Measurements from ENCODE around the gene KRI1. TPM values are rescaled to one million over a fixed set of nuclear protein-coding genes. Genes with fewer than 3 reads are reported as not detected.
A peak's percentile ranks its signal among the peaks of the same experiment; 100 is the strongest.

Gene KRI1
- total and polyA plus RNA-seq, 2 donors (not counting 3 experiments of a cell fraction or from before 2014, with no cell fraction given) = 6.7 to 25.7 TPM

DNA sequence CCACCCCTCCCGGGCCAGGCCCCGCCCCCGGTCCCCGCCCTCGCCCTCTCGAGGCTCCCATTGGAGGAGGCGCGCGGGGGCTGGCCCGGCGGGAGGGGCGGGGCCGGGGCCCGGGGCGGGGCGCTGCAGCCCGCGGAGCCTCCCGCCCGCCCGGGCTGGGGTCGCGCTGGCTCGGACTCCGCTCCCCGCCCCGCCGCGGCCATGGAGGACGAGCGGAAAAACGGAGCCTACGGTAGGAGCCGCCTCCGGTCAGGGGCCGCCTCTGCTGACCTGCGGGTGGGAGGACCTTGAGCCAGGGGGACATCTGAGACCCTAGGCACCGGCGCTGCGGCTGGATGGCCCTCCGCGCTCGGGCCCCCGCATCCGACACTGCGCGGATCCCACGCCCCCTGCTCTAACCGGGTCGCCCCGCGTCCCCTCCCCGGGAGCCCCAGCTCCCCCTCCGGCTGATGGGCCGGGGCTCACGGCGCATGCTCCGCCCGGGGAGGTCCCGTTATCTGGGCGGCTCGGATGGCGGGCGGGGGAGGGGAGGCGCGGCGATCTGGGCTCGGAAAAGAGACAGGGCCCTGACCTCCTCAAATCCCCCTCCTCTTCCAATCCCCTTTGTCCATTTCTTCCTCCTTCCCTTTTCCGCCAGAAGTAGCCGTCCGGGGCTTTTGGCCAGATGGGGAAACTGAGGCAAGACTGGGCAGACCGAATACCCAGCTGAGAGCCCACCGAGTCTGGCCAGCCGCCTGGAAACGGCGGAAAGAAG is 36.7 kb upstream of the KRI1 start:
- intact Hi-C loops (cut with micrococcal nuclease) = loop anchor here (2.0 kb wide), 1 partner anchor 22 kb away; the partner anchor contains the start of gene SLC44A2
- ChIA-PET CTCF (interaction anchor here (0.8 to 4.3 kb wide), 11 partner anchors 11 to 93 kb away, joined by 3 to 33 read pairs (median 3); no protein-coding TSS in a partner anchor), POLR2A (interaction anchor here (0.5 kb wide), 1 partner anchor 26 kb away, joined by 3 read pairs; no protein-coding TSS in a partner anchor)
- Histone ChIP-seq H3K36me3 (ENCODE audit: control insufficient read depth in 2 of 2, extremely low read depth in 1 of 2, insufficient read depth in 2 of 2, low read length in 2 of 2) (no peaks in the 10 kb centered on the region), H3K4me2 (ENCODE audit: insufficient read depth, low read length) (peak overlapping the region; percentile 72), H3K79me2 (ENCODE audit: control insufficient read depth, insufficient read depth, low read length) (peaks cover 17% of the 10 kb centered on the region), H3K9ac (replicated peaks; ENCODE audit: extremely low read depth, insufficient read depth, low read length) (peak overlapping the region; percentile 86), H3K4me3 (replicated peaks in 1 of 3; ENCODE audit: insufficient read depth in 1 of 3, low read depth in 1 of 3, low read length in 3 of 3) (peak overlapping the region; percentile 87 to 93 (median 91)), H3K9me3 (replicated peaks; ENCODE audit: control insufficient read depth, insufficient read depth, low read length) (no peaks in the 10 kb centered on the region), H3K4me1 (ENCODE audit: control insufficient read depth, extremely low read depth, insufficient read depth, low read length) (peaks cover 25% of the 10 kb centered on the region), H4K20me1 (replicated peaks; ENCODE audit: control insufficient read depth, extremely low read depth, insufficient read depth, low read length) (no peaks in the 10 kb centered on the region), H3K9me1 (replicated peaks; ENCODE audit: control insufficient read depth, extremely low read depth, insufficient read depth, low read length) (no peaks in the 10 kb centered on the region), H3K27ac (ENCODE audit: insufficient read depth, low read depth, low read length) (peak overlapping the region; percentile 74), H3K27me3 (ENCODE audit: control insufficient read depth in 2 of 2, insufficient read depth in 2 of 2, low read length in 2 of 2) (no peaks in the 10 kb centered on the region), H2AFZ (ENCODE audit: low read depth, low read length) (peak overlapping the region; percentile 69)
- no TSS peak for BruUV-seq (replicated peaks)
- no peak for FAIRE-seq
- no peak for TF ChIP-seq POLR2A (IDR thresholded peaks at IDR 0.05; ENCODE audit: low read depth, low read length)
- peak; percentile 30 for TF ChIP-seq POLR2AphosphoS5 (IDR thresholded peaks at IDR 0.05; ENCODE audit: insufficient read depth, low read depth, low read length)
- no peak for TF ChIP-seq EZH2 (IDR thresholded peaks at IDR 0.05; ENCODE audit: borderline replicate concordance, low read depth, low read length, severe bottlenecking)
- no peak for TF ChIP-seq FOS (IDR thresholded peaks at IDR 0.05; ENCODE audit: borderline replicate concordance, insufficient read depth, low read length)
- no peak for TF ChIP-seq GATA2 (IDR thresholded peaks at IDR 0.05; ENCODE audit: insufficient read depth, insufficient read length, low read depth, low read length)
- DNase-seq (ENCODE audit: low read depth, low spot score) = peak; percentile 83
- dilution Hi-C loops (cut with MboI; ENCODE audit: extremely low pct_ligation_motif_present, low sequenced_read_pairs) = no loop called here

DNA sequence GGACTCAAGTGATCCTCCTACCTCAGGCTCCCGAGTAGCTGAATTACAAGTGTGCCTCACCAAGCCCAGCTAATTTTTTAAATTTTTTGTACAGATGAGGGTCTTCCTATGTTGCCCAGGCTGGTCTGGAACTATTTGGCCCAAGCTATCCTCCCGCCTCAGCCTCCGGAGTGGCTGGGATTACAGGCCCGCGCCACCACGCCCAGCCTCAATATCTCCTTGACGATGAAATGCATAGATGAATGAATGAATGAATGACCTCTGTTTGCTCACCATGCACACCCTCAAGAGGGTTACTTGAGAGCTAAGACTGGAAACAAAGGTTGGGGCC is 36.2 kb upstream of the KRI1 start:
- Histone ChIP-seq H3K4me3 (replicated peaks in 1 of 3; ENCODE audit: insufficient read depth in 1 of 3, low read depth in 1 of 3, low read length in 3 of 3) (no peak overlapping the region), H3K79me2 (ENCODE audit: control insufficient read depth, insufficient read depth, low read length) (peaks cover 17% of the 10 kb centered on the region), H2AFZ (ENCODE audit: low read depth, low read length) (peak overlapping the region; percentile 51), H3K27me3 (ENCODE audit: control insufficient read depth in 2 of 2, insufficient read depth in 2 of 2, low read length in 2 of 2) (no peaks in the 10 kb centered on the region), H3K27ac (ENCODE audit: insufficient read depth, low read depth, low read length) (no peak overlapping the region), H3K4me2 (ENCODE audit: insufficient read depth, low read length) (no peak overlapping the region), H3K9ac (replicated peaks; ENCODE audit: extremely low read depth, insufficient read depth, low read length) (no peak overlapping the region), H3K9me1 (replicated peaks; ENCODE audit: control insufficient read depth, extremely low read depth, insufficient read depth, low read length) (no peaks in the 10 kb centered on the region), H4K20me1 (replicated peaks; ENCODE audit: control insufficient read depth, extremely low read depth, insufficient read depth, low read length) (no peaks in the 10 kb centered on the region), H3K4me1 (ENCODE audit: control insufficient read depth, extremely low read depth, insufficient read depth, low read length) (peaks cover 26% of the 10 kb centered on the region), H3K9me3 (replicated peaks; ENCODE audit: control insufficient read depth, insufficient read depth, low read length) (no peaks in the 10 kb centered on the region), H3K36me3 (ENCODE audit: control insufficient read depth in 2 of 2, extremely low read depth in 1 of 2, insufficient read depth in 2 of 2, low read length in 2 of 2) (no peaks in the 10 kb centered on the region)
- intact Hi-C loops (cut with micrococcal nuclease) (loop anchor here (2.0 kb wide), 1 partner anchor 23 kb away; the partner anchor contains the start of gene SLC44A2), dilution Hi-C loops (cut with MboI; ENCODE audit: extremely low pct_ligation_motif_present, low sequenced_read_pairs) (no loop called here)
- POLR2A ChIA-PET = interaction anchor here (0.5 to 0.8 kb wide), 2 partner anchors 25 to 27 kb away, joined by 3 read pairs; no protein-coding TSS in a partner anchor
- CTCF ChIA-PET = interaction anchor here (0.8 to 4.3 kb wide), 9 partner anchors 10 to 94 kb away, joined by 3 to 33 read pairs (median 3); no protein-coding TSS in a partner anchor
- FAIRE-seq (peak; percentile 44), DNase-seq (ENCODE audit: low read depth, low spot score) (no peak)
- no TSS peak for BruUV-seq (replicated peaks)
- TF ChIP-seq MYC (IDR thresholded peaks at IDR 0.05; ENCODE audit: low read depth, low read length) (no peak), FOS (IDR thresholded peaks at IDR 0.05; ENCODE audit: borderline replicate concordance, insufficient read depth, low read length) (no peak), POLR2A (IDR thresholded peaks at IDR 0.05; ENCODE audit: low read depth, low read length) (no peak), JUN (IDR thresholded peaks at IDR 0.05; ENCODE audit: borderline replicate concordance, insufficient read depth, insufficient read length, low read depth) (no peak), POLR2AphosphoS5 (IDR thresholded peaks at IDR 0.05; ENCODE audit: insufficient read depth, low read depth, low read length) (no peak), GATA2 (IDR thresholded peaks at IDR 0.05; ENCODE audit: insufficient read depth, insufficient read length, low read depth, low read length) (no peak), EZH2 (IDR thresholded peaks at IDR 0.05; ENCODE audit: borderline replicate concordance, low read depth, low read length, severe bottlenecking) (no peak)
- TF ChIP-seq, protein P1, sequence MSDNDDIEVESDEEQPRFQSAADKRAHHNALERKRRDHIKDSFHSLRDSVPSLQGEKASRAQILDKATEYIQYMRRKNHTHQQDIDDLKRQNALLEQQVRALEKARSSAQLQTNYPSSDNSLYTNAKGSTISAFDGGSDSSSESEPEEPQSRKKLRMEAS (IDR thresholded peaks at IDR 0.05; ENCODE audit: insufficient read depth, insufficient read length) = no peak
- TF ChIP-seq, protein P2, sequence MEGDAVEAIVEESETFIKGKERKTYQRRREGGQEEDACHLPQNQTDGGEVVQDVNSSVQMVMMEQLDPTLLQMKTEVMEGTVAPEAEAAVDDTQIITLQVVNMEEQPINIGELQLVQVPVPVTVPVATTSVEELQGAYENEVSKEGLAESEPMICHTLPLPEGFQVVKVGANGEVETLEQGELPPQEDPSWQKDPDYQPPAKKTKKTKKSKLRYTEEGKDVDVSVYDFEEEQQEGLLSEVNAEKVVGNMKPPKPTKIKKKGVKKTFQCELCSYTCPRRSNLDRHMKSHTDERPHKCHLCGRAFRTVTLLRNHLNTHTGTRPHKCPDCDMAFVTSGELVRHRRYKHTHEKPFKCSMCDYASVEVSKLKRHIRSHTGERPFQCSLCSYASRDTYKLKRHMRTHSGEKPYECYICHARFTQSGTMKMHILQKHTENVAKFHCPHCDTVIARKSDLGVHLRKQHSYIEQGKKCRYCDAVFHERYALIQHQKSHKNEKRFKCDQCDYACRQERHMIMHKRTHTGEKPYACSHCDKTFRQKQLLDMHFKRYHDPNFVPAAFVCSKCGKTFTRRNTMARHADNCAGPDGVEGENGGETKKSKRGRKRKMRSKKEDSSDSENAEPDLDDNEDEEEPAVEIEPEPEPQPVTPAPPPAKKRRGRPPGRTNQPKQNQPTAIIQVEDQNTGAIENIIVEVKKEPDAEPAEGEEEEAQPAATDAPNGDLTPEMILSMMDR (IDR thresholded peaks at IDR 0.05; ENCODE audit: extremely low read depth in 1 of 2, insufficient read depth in 1 of 2, low read depth in 1 of 2, low read length in 2 of 2) = no peak
